Immature natural killer cell (primary cell): ENCODE results near the gene SCGB3A1. TPM values are rescaled to one million over a fixed set of nuclear protein-coding genes. Genes with fewer than 3 reads are reported as not detected.
A peak's percentile ranks its signal among the peaks of the same experiment; 100 is the strongest.

Experiments used
- DNase-seq, 3 donors: peaks; one replicate each; pipeline ENCODE4 v3.0.0; 2022; ENCODE audit warnings: mixed read lengths in 1 of 3
- H3K27ac Mint-ChIP-seq, 6 donors: one replicate each; pipeline ENCODE4 v1.8.0; 2020; ENCODE audit warnings: mixed read lengths in 6 of 6, mild to moderate bottlenecking in 5 of 6, inconsistent platforms in 4 of 6, moderate library complexity in 3 of 6
- H3K27me3 Mint-ChIP-seq, 3 donors: one replicate each; pipeline ENCODE4 v1.8.0; 2020 to 2021; ENCODE audit warnings: low read depth in 3 of 3, mild to moderate bottlenecking in 3 of 3, mixed read lengths in 3 of 3, moderate library complexity in 3 of 3, inconsistent platforms in 1 of 3
- H3K36me3 Mint-ChIP-seq, 3 donors: one replicate each; pipeline ENCODE4 v1.8.0; 2020; ENCODE audit warnings: mixed read lengths in 3 of 3, inconsistent platforms in 2 of 3, mild to moderate bottlenecking in 2 of 3
- H3K4me1 Mint-ChIP-seq, 2 donors: one replicate each; pipeline ENCODE4 v1.8.0; 2020; ENCODE audit warnings: inconsistent platforms in 2 of 2, mild to moderate bottlenecking in 2 of 2, mixed read lengths in 2 of 2, moderate library complexity in 1 of 2
- H3K4me3 Mint-ChIP-seq, 5 donors: one replicate each; pipeline ENCODE4 v1.8.0; 2020; ENCODE audit warnings: mild to moderate bottlenecking in 5 of 5, mixed read lengths in 5 of 5, inconsistent platforms in 3 of 5, moderate library complexity in 3 of 5
- H3K9me3 Mint-ChIP-seq, 6 donors: one replicate each; pipeline ENCODE4 v1.8.0; 2020; ENCODE audit warnings: mild to moderate bottlenecking in 6 of 6, mixed read lengths in 6 of 6, inconsistent platforms in 4 of 6, moderate library complexity in 3 of 6
- polyA plus RNA-seq, 3 donors: library from polyadenylated mRNA; unstranded; fragments of 300-500 nt; fragmentation: Illumina TruSeq; gene quantifications; one replicate each; pipeline ENCODE4 v1.2.3, GENCODE V29; 2021

SCGB3A1 gene, protein sequence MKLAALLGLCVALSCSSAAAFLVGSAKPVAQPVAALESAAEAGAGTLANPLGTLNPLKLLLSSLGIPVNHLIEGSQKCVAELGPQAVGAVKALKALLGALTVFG
- under 1 TPM in 1 of 3 donors, not detected in 2; 0.51 TPM for polyA plus RNA-seq

DNA sequence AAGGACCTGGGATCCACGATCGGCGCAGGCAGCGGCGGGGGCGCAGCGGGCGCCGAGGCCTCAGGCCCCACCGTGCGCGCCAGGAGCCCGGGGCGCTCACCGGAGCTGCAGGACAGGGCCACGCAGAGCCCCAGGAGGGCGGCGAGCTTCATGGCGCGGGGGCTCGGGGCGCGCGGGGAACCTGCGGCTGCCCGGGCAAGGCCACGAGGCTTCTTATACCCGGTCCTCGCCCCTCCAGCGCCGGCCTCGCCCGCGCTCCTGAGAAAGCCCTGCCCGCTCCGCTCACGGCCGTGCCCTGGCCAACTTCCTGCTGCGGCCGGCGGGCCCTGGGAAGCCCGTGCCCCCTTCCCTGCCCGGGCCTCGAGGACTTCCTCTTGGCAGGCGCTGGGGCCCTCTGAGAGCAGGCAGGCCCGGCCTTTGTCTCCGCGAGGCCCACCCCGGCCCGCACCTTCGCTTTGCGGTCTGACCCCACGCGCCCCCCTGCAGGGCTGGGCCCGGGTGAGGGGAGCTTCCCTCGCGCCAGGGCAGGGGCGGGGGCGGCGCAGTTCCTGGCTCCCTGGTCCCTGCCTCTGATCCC, at the start of gene SCGB3A1:
SCGB3A1 (minus strand) TSS at position 189 of the 577 bp plus-strand sequence; CDS start at position 152, 37 bp downstream.
- H3K27ac Mint-ChIP-seq, result no peak within 1 kb of the TSS
- no peak within 1 kb of the TSS for H3K4me3 Mint-ChIP-seq
- H3K27me3 Mint-ChIP-seq, result peaks cover 4 to 19% (median 18%) of the 10 kb centered on the region in 3 donors
- H3K9me3 Mint-ChIP-seq, result no peaks in the 10 kb centered on the region
- no peak for DNase-seq
- peaks cover 0 to 1% of the 10 kb centered on the region in 2 donors for H3K4me1 Mint-ChIP-seq
- H3K36me3 Mint-ChIP-seq, result no peaks in the 10 kb centered on the region

DNA sequence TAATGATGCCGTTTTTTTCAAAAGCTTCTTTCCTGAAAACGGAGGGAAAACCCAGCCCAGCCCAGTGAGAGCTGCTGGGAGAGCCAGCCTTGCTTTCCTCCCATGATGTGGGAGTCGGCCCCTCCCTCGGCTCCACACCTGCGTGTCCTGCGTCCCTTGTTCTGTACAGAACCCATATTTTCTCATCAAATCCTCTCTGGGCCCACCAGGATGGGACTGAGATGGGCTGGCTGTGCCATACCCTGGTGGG, 49.2 kb upstream of the SCGB3A1 start:
- no peak overlapping the region for H3K27ac Mint-ChIP-seq
- peaks cover 0 to 13% (median 6%) of the 10 kb centered on the region in 3 donors for H3K27me3 Mint-ChIP-seq
- DNase-seq, result no peak
- H3K4me1 Mint-ChIP-seq, result no peaks in the 10 kb centered on the region
- H3K36me3 Mint-ChIP-seq, result no peaks in the 10 kb centered on the region
- H3K4me3 Mint-ChIP-seq, result no peak overlapping the region
- H3K9me3 Mint-ChIP-seq, result no peaks in the 10 kb centered on the region

DNA sequence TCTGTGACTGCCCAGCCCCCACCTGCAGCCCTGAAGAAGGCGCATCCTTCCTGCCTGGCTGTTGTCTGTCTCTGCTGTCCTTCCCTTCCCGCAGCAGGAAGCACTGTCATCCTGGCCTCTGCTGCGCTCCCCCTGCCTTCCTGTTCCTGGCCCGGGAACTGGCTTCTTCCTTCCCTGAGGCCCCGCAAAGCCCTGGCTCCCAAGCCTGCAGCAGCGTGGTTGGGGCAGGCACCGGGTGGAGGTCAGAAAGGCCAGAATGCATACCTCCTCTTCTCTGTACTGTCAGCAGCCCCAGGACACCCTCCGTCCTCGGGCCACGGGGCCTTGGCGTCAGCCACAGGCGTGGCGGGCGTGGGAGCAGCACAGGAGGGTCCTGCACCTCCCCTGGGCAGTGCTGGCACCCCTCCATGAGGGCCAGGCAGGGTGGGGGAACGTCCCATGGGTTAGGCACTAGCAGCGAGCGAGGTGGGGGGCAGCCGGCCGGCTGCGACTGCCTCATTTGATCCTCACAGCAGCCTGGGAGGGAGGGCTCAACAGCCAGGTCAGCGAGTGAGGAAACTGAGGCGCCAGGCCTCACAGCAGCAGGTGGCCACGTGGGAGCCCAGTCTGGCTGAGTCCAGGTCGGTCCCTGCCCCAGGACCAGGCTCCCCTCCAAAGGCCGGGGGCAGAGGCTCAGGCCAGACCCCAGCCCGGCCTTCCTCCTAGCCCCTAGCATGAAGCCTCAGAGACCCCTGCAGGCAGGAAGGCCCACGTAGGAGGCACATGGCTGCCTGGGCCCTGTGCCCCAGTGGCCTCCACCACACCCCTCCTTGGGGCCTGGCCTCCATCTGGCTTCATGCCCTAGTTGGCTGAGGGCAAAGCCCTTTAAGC, 48.7 kb upstream of the SCGB3A1 start:
- no peak overlapping the region for H3K27ac Mint-ChIP-seq
- no peak for DNase-seq
- H3K9me3 Mint-ChIP-seq, result no peaks in the 10 kb centered on the region
- no peaks in the 10 kb centered on the region for H3K4me1 Mint-ChIP-seq
- H3K27me3 Mint-ChIP-seq, result peaks cover 0 to 13% (median 3%) of the 10 kb centered on the region in 3 donors
- no peak overlapping the region for H3K4me3 Mint-ChIP-seq
- no peaks in the 10 kb centered on the region for H3K36me3 Mint-ChIP-seq

DNA sequence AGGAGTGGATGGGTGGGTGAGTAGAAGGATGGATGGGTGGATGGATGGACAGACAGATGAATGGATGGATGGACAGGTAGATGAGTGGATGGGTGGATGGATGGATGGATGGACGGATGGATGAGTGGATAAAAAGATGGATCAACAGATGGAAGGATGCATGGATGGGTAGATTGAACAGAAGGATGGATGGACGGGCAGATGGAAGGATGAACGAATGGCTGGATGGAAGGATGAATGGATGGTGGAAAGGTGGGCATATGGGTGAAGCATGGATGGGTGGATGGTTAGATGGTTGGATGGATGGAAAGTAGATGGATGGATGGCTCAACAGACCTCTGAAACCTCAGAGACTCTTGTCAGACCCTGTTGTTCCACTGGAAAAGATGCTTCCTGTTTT, 48.0 kb upstream of the SCGB3A1 start:
- DNase-seq, result no peak

DNA sequence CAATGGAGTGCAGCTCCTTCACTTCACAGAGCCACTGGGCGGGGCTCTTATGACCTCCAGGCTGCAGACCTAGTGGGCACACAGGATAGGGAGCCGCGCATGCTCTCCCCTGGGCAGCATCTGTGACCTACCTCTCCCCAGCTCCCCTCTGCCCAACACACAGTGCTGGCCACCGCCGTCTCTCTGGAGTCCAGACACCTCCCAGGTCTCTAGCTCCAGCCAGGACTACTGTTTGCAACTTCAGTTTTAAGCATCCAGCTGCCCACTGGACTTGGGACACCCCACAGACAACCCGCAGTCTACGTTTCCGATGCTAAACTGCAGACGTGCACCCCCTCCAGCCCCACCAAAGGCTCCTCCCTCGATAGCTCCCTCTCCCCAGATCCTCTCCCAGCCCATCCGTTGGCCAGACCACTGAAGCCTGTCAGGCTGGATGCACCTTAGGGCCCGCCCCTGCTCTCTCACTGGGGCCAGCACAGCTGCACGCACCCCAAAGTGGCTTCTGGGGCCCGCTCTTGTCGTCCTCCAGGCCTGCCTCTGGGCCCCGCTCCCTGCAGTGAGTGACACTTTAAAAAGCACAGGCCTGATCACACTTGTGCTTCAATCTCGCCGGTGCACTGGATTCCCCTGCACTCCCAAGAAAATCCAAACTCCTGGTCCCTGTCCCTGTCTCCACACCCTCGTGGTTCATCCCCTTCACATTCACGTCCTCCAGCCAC, 46.8 kb upstream of the SCGB3A1 start:
- Mint-ChIP-seq H3K27me3 (peaks cover 0 to 6% (median 2%) of the 10 kb centered on the region in 3 donors), H3K9me3 (peaks cover 0 to 1% (median 0%) of the 10 kb centered on the region in 6 donors), H3K36me3 (no peaks in the 10 kb centered on the region), H3K4me3 (no peak overlapping the region), H3K4me1 (no peaks in the 10 kb centered on the region), H3K27ac (no peak overlapping the region)
- DNase-seq, result no peak

More for the DNA sequence above, 48.0 kb upstream of the SCGB3A1 start:
- Mint-ChIP-seq H3K4me1 (no peaks in the 10 kb centered on the region), H3K27me3 (peaks cover 0 to 11% (median 2%) of the 10 kb centered on the region in 3 donors), H3K9me3 (peaks cover 0 to 1% (median 0%) of the 10 kb centered on the region in 6 donors), H3K27ac (peak overlapping the region in 1 of 6 donors; percentile 27), H3K36me3 (no peaks in the 10 kb centered on the region), H3K4me3 (no peak overlapping the region)

DNA sequence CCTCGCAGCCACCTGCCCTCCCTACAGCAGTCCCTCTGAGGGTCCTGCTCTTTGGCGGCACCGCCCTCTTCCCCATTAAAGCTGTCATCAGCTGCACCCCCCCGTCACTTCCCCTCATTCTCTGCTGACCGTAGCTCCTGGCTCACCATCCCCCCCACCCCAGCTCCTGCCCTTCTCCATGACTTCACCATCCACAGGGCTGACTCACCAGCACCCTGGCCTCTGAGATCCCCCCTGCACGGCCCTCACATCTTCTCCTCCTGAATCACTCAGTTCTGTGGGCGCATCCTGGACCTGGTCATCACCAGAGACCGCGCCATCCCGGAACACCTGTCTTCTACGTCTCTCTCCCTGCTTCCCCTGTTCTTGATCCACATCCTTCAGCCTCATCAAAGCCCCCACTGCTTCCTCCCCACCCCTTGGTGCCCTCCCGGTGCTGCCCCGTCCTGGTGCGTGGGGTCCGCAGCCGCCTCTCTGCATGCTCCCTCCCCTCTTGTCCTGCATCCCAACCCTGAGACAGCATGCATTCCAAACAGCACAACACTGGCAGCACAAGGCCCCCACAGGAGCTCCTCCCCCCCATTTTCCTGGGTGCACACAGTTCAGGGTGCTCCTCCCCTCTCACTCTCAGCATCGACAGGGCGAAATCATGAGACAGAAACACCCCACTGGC, 45.2 kb upstream of the SCGB3A1 start:
- DNase-seq, result no peak
- Mint-ChIP-seq H3K4me1 (no peaks in the 10 kb centered on the region), H3K27ac (no peak overlapping the region), H3K4me3 (no peak overlapping the region), H3K36me3 (no peaks in the 10 kb centered on the region), H3K9me3 (peaks cover 0 to 1% (median 0%) of the 10 kb centered on the region in 6 donors), H3K27me3 (peaks cover 0 to 4% (median 2%) of the 10 kb centered on the region in 3 donors)

DNA sequence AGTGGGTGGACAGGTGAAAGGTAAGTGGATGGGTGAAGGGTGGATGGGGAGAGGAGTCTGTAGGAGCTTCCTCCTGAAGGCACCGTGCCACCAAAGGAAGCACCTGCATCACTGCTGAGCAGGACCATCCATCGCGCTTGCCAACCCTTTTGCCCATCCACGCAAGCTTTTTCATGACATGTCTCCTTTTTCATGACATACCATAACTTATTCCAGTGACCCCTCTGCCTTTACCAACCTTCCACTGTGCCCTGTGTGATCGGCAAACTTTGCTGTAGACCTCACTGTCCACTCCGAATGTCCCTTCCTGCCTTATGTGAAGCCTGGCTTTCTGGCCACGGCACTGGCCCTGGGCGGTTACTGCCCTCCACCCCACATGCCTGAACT, 44.7 kb upstream of the SCGB3A1 start:
- no peak for DNase-seq
- peaks cover 0 to 4% (median 2%) of the 10 kb centered on the region in 3 donors for H3K27me3 Mint-ChIP-seq
- no peak overlapping the region for H3K4me3 Mint-ChIP-seq
- no peaks in the 10 kb centered on the region for H3K4me1 Mint-ChIP-seq
- no peaks in the 10 kb centered on the region for H3K36me3 Mint-ChIP-seq
- H3K9me3 Mint-ChIP-seq, result peaks cover 0 to 1% (median 0%) of the 10 kb centered on the region in 6 donors
- no peak overlapping the region for H3K27ac Mint-ChIP-seq

DNA sequence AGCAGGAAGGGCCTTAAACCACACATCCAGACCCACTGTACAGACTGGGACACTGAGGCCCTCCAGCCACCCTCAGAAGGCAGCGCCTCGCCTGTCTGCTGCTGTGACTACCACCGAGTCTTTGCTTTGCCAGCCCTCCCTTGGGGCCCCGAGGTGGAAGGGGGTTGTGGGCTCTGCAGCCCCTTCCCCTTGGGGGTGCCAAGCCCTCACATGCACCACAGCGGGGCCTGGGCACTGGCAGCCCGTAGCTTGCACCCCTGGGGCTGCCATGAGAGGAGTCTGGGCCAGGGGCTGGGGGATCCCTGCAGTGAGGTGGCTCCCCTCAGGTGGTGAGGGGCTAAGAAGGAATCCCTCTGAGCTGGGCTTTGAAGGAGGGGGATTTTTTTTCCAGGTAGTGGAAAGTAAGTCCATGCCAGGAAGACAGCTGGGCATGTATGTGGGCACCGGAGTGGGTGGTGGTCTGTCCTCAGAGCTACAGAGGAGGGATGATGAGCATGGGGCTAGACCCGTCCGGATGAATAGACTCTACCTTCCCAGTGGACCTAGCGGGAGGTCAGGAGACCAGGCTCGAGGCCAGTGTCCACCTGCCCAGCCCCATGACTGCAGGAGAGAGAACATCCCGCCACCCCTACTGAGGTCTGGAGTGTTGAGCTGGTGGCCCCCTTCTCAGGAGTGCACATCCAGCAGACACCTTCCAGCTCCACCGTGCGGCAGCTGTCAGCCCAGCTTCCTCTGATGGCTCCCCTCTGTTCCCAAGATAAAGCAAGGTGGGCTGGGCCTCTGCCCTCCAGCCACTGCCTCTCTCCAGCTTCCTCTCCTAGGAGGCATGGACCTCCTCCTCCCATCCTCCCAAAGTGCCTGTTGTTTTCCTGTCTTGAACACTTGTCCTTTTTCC, 42.2 kb upstream of the SCGB3A1 start:
- Mint-ChIP-seq H3K36me3 (no peaks in the 10 kb centered on the region), H3K4me3 (no peak overlapping the region), H3K27ac (no peak overlapping the region)

DNA sequence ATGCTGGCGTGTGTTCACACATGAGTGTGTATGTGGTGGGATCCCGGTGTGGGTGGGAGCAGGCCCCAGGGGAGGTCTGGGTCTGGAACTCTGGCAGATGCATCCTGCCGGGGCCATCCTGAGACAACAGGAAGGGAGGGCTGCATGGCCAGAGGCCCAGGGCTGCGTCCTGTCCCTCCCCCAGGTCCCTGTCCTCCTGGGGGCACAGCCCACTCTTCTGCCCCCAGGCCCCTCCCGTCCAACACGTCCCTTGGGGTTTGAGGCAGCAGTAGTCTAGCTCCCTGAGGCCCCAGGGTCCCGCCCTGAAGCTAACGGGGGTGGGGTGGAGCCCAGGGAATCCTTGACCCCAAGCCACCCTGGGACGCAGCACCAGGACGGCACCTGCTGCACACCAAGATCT, 41.5 kb upstream of the SCGB3A1 start:
- Mint-ChIP-seq H3K27ac (no peak overlapping the region), H3K9me3 (peaks cover 0 to 1% (median 0%) of the 10 kb centered on the region in 6 donors), H3K36me3 (no peaks in the 10 kb centered on the region), H3K27me3 (peaks cover 0 to 4% (median 1%) of the 10 kb centered on the region in 3 donors), H3K4me1 (no peaks in the 10 kb centered on the region), H3K4me3 (no peak overlapping the region)
- DNase-seq, result no peak

More for the DNA sequence above, 42.2 kb upstream of the SCGB3A1 start:
- H3K4me1 Mint-ChIP-seq, result no peaks in the 10 kb centered on the region
- peaks cover 0 to 4% (median 2%) of the 10 kb centered on the region in 3 donors for H3K27me3 Mint-ChIP-seq
- no peak for DNase-seq
- H3K9me3 Mint-ChIP-seq, result peaks cover 0 to 1% (median 0%) of the 10 kb centered on the region in 6 donors

DNA sequence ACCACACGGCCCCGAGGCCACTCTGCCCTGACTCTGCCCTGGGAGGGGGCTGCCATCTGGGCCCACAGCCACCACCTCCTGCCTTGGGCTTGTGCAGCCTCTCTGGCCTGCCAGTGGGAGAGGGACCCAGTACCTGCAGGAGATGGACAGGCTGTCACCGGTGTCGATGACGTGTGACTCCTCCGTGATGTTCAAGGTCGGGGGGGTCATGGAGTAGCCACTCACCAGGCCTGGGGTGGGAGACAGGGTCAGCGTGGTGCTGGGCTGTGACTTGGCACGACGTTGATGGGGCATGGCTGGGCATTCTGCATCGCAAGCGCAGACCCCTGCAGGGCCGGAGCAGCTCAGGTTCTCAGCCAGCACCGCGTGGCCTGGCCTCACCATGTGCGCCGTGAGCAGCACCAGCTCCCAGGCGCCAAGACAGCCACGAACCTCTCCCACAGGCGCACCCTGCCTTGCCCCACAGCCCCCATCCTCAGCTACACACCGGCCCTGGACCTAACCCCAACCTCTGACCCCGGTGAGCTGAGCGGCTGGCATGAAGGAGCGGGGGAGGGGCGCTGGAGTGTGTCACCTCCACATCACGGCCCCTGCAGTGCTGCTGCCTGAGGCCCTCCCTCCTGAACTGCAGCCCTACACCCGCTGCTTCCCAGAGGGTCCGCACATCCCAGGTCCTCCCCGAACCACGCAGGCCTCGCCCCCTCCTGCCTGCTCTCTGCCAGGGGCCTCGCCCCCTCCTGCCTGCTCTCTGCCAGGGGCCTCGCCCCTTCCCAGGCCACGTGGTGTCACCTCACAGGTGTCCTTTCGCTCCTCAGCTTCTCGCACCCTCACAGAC, 40.5 kb upstream of the SCGB3A1 start:
- Mint-ChIP-seq H3K36me3 (no peaks in the 10 kb centered on the region), H3K27ac (no peak overlapping the region), H3K4me1 (no peaks in the 10 kb centered on the region), H3K4me3 (no peak overlapping the region), H3K27me3 (peaks cover 0 to 1% (median 0%) of the 10 kb centered on the region in 3 donors), H3K9me3 (peaks cover 0 to 1% (median 0%) of the 10 kb centered on the region in 6 donors)
- DNase-seq, result no peak

DNA sequence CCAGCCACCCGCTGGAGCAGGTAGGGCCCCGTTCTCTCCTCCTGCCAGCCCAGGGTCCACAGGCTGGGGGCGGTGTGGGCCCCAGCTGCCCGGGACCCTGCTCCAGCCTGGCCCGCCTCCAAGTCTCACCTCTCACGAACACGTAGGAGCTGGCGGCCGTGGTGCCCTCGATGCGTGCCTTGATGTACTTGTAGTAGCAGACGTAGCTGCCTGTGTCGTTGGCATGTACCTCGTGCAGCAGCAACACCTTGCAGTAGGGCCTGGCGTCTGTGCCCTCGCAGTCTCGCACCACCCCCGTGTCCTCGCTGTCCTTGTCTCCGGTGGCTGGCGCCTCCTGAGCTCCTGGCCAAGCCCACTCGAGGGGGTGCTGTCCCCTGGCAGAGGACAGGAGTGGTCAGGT, 39.1 kb upstream of the SCGB3A1 start:
- Mint-ChIP-seq H3K27ac (no peak overlapping the region), H3K27me3 (peaks cover 0 to 2% (median 0%) of the 10 kb centered on the region in 3 donors), H3K4me3 (no peak overlapping the region), H3K9me3 (peaks cover 0 to 1% (median 0%) of the 10 kb centered on the region in 6 donors), H3K36me3 (no peaks in the 10 kb centered on the region), H3K4me1 (no peaks in the 10 kb centered on the region)
- DNase-seq, result no peak

DNA sequence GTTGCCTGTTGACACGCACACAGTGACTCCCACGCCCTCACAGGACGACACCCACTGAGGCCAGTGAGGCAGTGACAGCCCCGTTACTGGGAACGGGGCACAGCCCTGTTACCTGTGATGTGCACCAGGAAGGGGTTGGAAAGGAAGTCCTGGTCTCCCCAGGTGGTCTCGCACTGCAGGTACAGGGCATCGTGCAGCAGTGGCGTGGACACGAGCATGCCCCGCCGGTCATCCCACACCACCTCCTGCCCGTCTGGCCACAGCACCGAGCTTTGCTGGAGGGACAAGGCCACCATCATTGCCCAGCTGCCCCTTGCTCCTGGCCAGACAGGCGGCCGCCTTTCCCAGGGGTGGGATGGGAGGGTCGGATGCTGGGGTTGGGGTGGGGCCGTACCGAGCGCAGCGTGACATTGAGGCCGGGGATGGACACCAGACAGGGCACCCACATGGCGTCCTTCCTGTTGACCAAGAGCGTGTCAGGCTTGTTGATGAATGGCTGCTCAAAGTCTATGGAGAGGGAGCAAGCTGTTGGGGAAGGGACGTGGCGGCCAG, 38.6 kb upstream of the SCGB3A1 start:
- Mint-ChIP-seq H3K9me3 (peaks cover 0 to 1% (median 0%) of the 10 kb centered on the region in 6 donors), H3K36me3 (no peaks in the 10 kb centered on the region), H3K27me3 (peaks cover 0 to 2% (median 0%) of the 10 kb centered on the region in 3 donors), H3K4me1 (no peaks in the 10 kb centered on the region), H3K4me3 (no peak overlapping the region), H3K27ac (no peak overlapping the region)
- no peak for DNase-seq
